HAP-1 (cell line): ENCODE results near the gene METTL8.

Experiments
- DNase-seq, 2 experiments: peaks; one replicate each; pipeline ENCODE4 v3.0.0-alpha.2; 2016 to 2020; ENCODE audit warnings: low spot score in 2 of 2
- H3K27me3 ChIP-seq: fragments of 250-450 bp; sonication (Bioruptor Pico); 2 replicates; pipeline ENCODE4 v1.5.1; 2020; ENCODE audit warnings: low read depth, mild to moderate bottlenecking, moderate library complexity
- H3K36me3 ChIP-seq: fragments of 250-450 bp; sonication (Bioruptor Pico); replicated peaks from 2 replicates; pipeline ENCODE4 v1.5.1; 2020; ENCODE audit warnings: mild to moderate bottlenecking
- H3K4me1 ChIP-seq: fragments of 250-450 bp; sonication (Bioruptor Pico); 2 replicates; pipeline ENCODE4 v1.5.1; 2020; ENCODE audit warnings: mild to moderate bottlenecking
- H3K4me3 ChIP-seq: fragments of 250-450 bp; sonication (Bioruptor Pico); 2 replicates; pipeline ENCODE4 v1.5.1; 2020; ENCODE audit warnings: mild to moderate bottlenecking, moderate library complexity
- H3K9me3 ChIP-seq: fragments of 250-450 bp; sonication (Bioruptor Pico); 2 replicates; pipeline ENCODE4 v1.5.1; 2020; ENCODE audit warnings: mild to moderate bottlenecking, moderate library complexity
- in situ Hi-C: fragments of 300-500 bp; cut with MboI; formaldehyde crosslinking; loops from 3 replicates; pipeline ENCODE4 v1.14.3; 2020; ENCODE audit warnings: low sequenced_read_pairs, inconsistent platforms, mixed read lengths

METTL8 gene

DNA sequence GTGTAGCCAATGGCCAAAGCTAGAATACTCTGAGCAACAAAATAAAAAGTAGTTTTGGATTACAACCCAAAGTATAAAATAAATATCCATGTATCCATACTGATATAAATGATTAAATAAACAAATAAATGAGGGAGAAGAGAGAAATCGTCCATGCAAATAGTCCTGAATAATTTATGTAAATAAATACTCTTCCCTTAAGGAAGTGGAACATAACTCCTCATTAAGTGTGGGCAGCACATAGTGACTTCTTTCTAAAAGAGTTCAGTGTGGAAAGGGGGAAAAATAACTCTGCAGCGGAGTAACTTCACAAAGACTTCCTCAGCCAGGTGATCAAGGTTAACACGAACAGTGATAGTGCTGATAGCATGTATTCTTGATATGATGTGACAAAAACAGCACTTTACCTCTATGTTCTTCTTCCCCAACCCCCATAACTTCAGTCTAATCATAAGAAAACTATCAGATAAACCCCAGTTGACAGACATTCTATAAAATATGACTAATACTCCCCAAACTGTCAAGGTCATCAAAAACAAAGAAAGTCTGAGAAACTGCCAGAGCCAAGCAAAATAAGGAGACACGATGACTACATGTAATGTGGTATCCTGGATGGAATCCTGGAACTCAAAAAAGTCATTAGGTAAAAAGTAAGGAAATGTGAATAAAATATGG is 30.7 kb downstream of the METTL8 start:
- H3K9me3 ChIP-seq: peaks cover 3% of the 10 kb centered on the region; the same call in 1 of the 2 replicates
- H3K4me3 ChIP-seq: no peak overlapping the region
- H3K27me3 ChIP-seq: no peaks in the 10 kb centered on the region
- in situ Hi-C loops: loop anchor here (25.0 kb wide), 1 partner anchor 241 kb away; the partner anchor contains the start of gene TLK1
- H3K4me1 ChIP-seq: peaks cover 10% of the 10 kb centered on the region
- H3K36me3 ChIP-seq: no peaks in the 10 kb centered on the region; the same call in 1 of the 2 replicates
- DNase-seq: no peak

DNA sequence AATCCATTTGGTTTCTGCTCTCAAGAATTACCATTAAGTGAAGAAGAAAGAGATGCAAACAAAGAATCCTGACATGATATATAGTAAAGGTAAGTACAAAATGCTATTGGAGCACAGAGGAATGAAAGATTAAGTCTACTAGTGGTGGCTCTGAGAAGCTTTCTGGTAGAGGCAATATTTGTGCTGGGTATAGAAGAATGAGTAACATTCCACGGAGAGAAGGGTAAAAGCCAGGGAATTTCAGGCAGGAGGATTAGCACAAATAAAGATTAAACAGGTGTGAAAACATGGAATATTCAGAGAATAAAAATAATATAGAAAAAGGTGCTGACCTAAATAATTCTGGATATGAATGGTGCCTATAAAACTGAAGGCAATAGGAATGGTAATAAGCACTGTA is 31.8 kb downstream of the METTL8 start:
- H3K4me1 ChIP-seq: peaks cover 10% of the 10 kb centered on the region
- no peak for DNase-seq
- H3K27me3 ChIP-seq: no peaks in the 10 kb centered on the region
- in situ Hi-C loops: loop anchor here (25.0 kb wide), 1 partner anchor 240 kb away; the partner anchor contains the start of gene TLK1
- H3K9me3 ChIP-seq: peaks cover 3% of the 10 kb centered on the region; the same call in 1 of the 2 replicates
- H3K4me3 ChIP-seq: no peak overlapping the region
- H3K36me3 ChIP-seq: no peaks in the 10 kb centered on the region; the same call in 1 of the 2 replicates

GRCh38 chr2:171400395-171400794 is 33.4 kb downstream of the METTL8 start:
- peak in 1 of 2 experiments; percentile 16 for DNase-seq
- Histone ChIP-seq H3K4me3 (no peak overlapping the region), H3K9me3 (peaks cover 3% of the 10 kb centered on the region; the same call in 1 of the 2 replicates), H3K36me3 (no peaks in the 10 kb centered on the region; the same call in 1 of the 2 replicates), H3K4me1 (peaks cover 10% of the 10 kb centered on the region), H3K27me3 (no peaks in the 10 kb centered on the region)
- in situ Hi-C loops: loop anchor here (25.0 kb wide), 1 partner anchor 238 kb away; the partner anchor contains the start of gene TLK1

DNA sequence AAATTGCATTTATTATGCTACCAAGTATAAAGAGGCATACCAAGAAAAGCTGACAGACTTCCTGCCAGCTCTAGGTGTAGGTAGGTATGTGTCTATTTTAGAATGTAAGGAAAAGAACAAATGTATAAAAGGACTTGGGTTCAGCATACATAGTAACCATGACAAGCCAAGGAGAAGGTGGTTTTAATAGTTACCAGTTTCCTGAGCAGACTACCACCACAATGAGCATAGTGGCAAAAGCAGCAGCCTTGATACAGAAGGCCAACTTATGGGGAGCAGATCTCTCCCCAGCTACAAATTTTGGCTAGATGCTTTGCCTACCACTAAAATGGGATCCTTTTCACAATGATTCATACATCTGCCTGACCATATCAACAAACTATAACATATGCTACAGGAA is 34.5 kb downstream of the METTL8 start:
- Histone ChIP-seq H3K4me3 (no peak overlapping the region), H3K4me1 (peaks cover 10% of the 10 kb centered on the region), H3K27me3 (no peaks in the 10 kb centered on the region), H3K36me3 (no peaks in the 10 kb centered on the region; the same call in 1 of the 2 replicates), H3K9me3 (peaks cover 3% of the 10 kb centered on the region; the same call in 1 of the 2 replicates)
- in situ Hi-C loops: no loop called here
- DNase-seq: no peak

GRCh38 chr2:171394164-171394740 is 39.5 kb downstream of the METTL8 start:
- in situ Hi-C loops: no loop called here
- DNase-seq: no peak
- Histone ChIP-seq H3K36me3 (no peaks in the 10 kb centered on the region; the same call in 1 of the 2 replicates), H3K4me3 (no peak overlapping the region), H3K9me3 (no peaks in the 10 kb centered on the region), H3K4me1 (0 out of 2 replicates have a peak, but pooled peaks cover 2% of the 10 kb centered on the region), H3K27me3 (no peaks in the 10 kb centered on the region)

GRCh38 chr2:171393487-171393886 is 40.3 kb downstream of the METTL8 start:
- in situ Hi-C loops: no loop called here
- H3K36me3 ChIP-seq: no peaks in the 10 kb centered on the region; the same call in 1 of the 2 replicates
- no peak for DNase-seq

DNA sequence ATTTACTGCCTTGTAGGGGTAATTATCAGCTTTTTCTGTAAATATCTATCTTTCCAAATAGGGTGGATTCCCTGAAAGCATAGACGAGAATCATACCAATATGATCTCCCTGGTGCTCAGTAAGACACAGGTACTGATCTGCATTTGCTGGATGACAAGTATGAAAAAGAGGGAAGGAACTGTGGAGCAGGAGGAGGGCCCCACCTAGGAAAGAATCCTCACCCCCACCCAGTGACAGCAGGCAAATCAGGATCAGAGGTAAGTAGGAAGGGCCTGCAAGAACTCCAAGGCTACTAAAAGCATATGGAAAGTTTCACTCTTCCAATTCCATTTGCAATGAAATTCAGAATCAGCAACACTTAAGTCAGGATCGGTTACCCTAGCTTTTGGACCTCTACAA is 42.3 kb downstream of the METTL8 start:
- no peaks in the 10 kb centered on the region for H3K27me3 ChIP-seq
- H3K9me3 ChIP-seq: no peaks in the 10 kb centered on the region
- in situ Hi-C loops: no loop called here
- H3K4me1 ChIP-seq: 0 out of 2 replicates have a peak, but pooled peaks cover 2% of the 10 kb centered on the region
- no peak overlapping the region for H3K4me3 ChIP-seq
- DNase-seq: no peak
- no peaks in the 10 kb centered on the region; the same call in 1 of the 2 replicates for H3K36me3 ChIP-seq

More at GRCh38 chr2:171393487-171393886, 40.3 kb downstream of the METTL8 start:
- Histone ChIP-seq H3K9me3 (no peaks in the 10 kb centered on the region), H3K4me1 (0 out of 2 replicates have a peak, but pooled peaks cover 2% of the 10 kb centered on the region), H3K27me3 (no peaks in the 10 kb centered on the region), H3K4me3 (no peak overlapping the region)

DNA sequence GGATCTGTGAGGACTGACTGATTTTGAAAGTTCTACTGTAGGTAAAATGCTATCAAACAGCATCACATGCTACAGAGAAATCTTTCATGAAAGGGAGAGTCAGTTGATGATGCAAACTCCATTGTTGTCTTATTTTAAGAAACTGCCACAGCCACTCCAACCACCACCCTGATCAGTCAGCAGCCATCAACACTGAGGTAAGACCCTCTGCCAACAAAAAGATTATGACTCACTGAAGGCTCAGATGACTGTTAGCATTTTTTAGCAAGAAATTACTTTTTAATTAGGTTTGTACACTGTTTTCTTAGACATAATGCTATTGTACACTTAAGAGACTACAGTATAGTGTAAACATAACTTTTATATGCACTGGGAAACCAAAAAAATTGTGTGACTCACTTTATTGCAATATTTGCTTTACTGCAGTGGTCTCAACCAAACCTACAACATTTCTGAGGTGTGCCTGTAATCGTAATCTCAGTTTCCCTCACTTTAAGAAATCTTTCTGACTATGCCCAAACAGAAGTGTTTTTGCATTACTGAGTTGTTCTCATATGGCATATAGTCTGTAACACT is 42.8 kb downstream of the METTL8 start:
- no peak for DNase-seq
- in situ Hi-C loops: no loop called here

GRCh38 chr2:171389780-171390179 is 44.0 kb downstream of the METTL8 start:
- H3K4me1 ChIP-seq: 0 out of 2 replicates have a peak, but pooled peaks cover 2% of the 10 kb centered on the region
- no peak overlapping the region for H3K4me3 ChIP-seq
- H3K9me3 ChIP-seq: no peaks in the 10 kb centered on the region
- no peak for DNase-seq
- H3K36me3 ChIP-seq: no peaks in the 10 kb centered on the region; the same call in 1 of the 2 replicates
- in situ Hi-C loops: no loop called here
- H3K27me3 ChIP-seq: no peaks in the 10 kb centered on the region

More for the DNA sequence above, 42.8 kb downstream of the METTL8 start:
- Histone ChIP-seq H3K4me3 (no peak overlapping the region), H3K36me3 (no peaks in the 10 kb centered on the region; the same call in 1 of the 2 replicates), H3K9me3 (no peaks in the 10 kb centered on the region), H3K4me1 (0 out of 2 replicates have a peak, but pooled peaks cover 2% of the 10 kb centered on the region), H3K27me3 (no peaks in the 10 kb centered on the region)

DNA sequence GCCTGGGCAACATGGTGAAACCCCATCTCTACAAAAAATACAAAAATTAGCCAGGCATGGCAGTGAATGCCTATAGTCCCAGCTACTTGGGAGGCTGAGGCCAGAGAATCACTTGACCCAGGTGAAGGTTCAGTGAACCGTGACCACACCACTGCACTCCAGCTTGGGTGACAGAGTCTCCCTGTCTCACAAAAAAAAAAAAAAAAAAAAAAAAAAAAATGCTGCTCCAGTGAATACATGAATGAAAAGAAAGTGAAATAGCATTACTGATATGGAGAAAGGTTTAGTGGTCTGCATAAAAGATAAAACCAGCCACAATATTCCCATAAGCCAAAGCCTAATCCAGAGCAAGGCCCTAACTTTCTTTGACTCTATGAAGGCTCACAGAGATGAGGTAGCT is 44.5 kb downstream of the METTL8 start:
- 0 out of 2 replicates have a peak, but pooled peaks cover 2% of the 10 kb centered on the region for H3K4me1 ChIP-seq
- in situ Hi-C loops: no loop called here
- DNase-seq: no peak

DNA sequence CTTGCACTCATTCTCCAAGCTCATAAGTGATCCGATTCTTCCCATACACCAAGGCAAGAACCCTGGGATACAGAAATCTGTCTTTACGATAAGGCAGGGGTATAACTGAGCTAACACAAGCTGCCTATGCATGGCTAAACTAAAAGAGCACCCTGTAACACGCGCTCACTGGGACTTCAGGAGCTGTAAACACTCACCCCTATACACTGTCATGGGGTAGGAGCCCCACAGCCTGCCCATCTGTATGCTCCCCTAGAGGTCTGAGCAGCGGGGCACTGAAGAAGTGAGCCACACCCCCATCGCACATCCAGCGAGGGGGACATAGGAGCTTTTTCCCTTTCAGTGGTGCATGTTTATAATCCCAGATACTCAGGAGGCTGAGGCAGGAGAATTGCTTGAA is 46.7 kb downstream of the METTL8 start:
- in situ Hi-C loops: no loop called here
- Histone ChIP-seq H3K27me3 (no peaks in the 10 kb centered on the region), H3K9me3 (no peaks in the 10 kb centered on the region), H3K36me3 (no peaks in the 10 kb centered on the region; the same call in 1 of the 2 replicates), H3K4me3 (no peak overlapping the region), H3K4me1 (0 out of 2 replicates have a peak, but pooled peaks cover 2% of the 10 kb centered on the region)
- no peak for DNase-seq

More for the DNA sequence above, 44.5 kb downstream of the METTL8 start:
- H3K27me3 ChIP-seq: no peaks in the 10 kb centered on the region
- no peaks in the 10 kb centered on the region; the same call in 1 of the 2 replicates for H3K36me3 ChIP-seq
- H3K9me3 ChIP-seq: no peaks in the 10 kb centered on the region
- no peak overlapping the region for H3K4me3 ChIP-seq

- Histone ChIP-seq H3K36me3 (no peaks in the 10 kb centered on the region; the same call in 1 of the 2 replicates), H3K4me3 (no peak overlapping the region), H3K9me3 (no peaks in the 10 kb centered on the region), H3K4me1 (0 out of 2 replicates have a peak, but pooled peaks cover 2% of the 10 kb centered on the region), H3K27me3 (no peaks in the 10 kb centered on the region)
- no peak for DNase-seq
- in situ Hi-C loops: no loop called here
Observed at GRCh38 chr2:171386627-171387026, 47.2 kb downstream of the METTL8 start.

- no peak for DNase-seq
- no peaks in the 10 kb centered on the region for H3K36me3 ChIP-seq
- in situ Hi-C loops: no loop called here
- no peak overlapping the region for H3K4me3 ChIP-seq
- H3K4me1 ChIP-seq: no peaks in the 10 kb centered on the region
- no peaks in the 10 kb centered on the region for H3K27me3 ChIP-seq
- no peaks in the 10 kb centered on the region; the same call in 1 of the 2 replicates for H3K9me3 ChIP-seq
Observed at GRCh38 chr2:171383134-171383533, 50.7 kb downstream of the METTL8 start.
